Peyer's patch (tissue), 4 donors: Measurements from ENCODE around the gene RSPRY1. TPM values are rescaled to one million over a fixed set of nuclear protein-coding genes. Genes with fewer than 3 reads are reported as not detected.
"Not testable (repeated sequence)": the region's sequence is repeated elsewhere in the genome, so short reads cannot be mapped to it uniquely, and the experiment has no call there.

Source experiments
- DNase-seq, 3 donors: peaks; one replicate each; pipeline ENCODE4 v3.0.0-alpha.2; 2017 to 2019
- H3K27ac ChIP-seq, 4 donors: fragments of 200-600 bp; sonication (generic); one replicate each; pipeline ENCODE4 v1.5.1; 2016 to 2019
- H3K27me3 ChIP-seq, 2 donors: fragments of 200-600 bp; sonication (generic); one replicate each; pipeline ENCODE4 v1.5.1; 2019
- H3K36me3 ChIP-seq, 3 donors: fragments of 200-600 bp; sonication (generic); one replicate each; pipeline ENCODE4 v1.5.1; 2016 to 2019
- H3K4me1 ChIP-seq, 4 donors: fragments of 200-600 bp; sonication (generic); one replicate each; pipeline ENCODE4 v1.5.1; 2016 to 2019
- H3K4me3 ChIP-seq, 4 donors: fragments of 200-600 bp; sonication (generic); 1 replicate in 3 of 4; 2 replicates in 1 of 4; pipeline ENCODE4 v1.5.1; 2016 to 2019; ENCODE audit warnings: mild to moderate bottlenecking in 1 of 4
- H3K9me3 ChIP-seq, 4 donors: fragments of 200-600 bp; sonication (generic); one replicate each; pipeline ENCODE4 v1.5.1; 2016 to 2019; ENCODE audit warnings: mild to moderate bottlenecking in 1 of 4
- CTCF ChIP-seq, 6 experiments: fragments of 450-650 bp in 4 of 6; fragments of 200-600 bp in 2 of 6; sonication (generic) in 1 of 6; IDR thresholded peaks; one replicate each; pipeline ENCODE4 v1.5.1; 2017 to 2019; ENCODE audit warnings: antibody characterized with exemption in 6 of 6, mild to moderate bottlenecking in 3 of 6, moderate library complexity in 1 of 6
- POLR2A ChIP-seq, 2 donors: fragments of 450-650 bp; IDR thresholded peaks; one replicate each; pipeline ENCODE4 v1.5.1; 2017; ENCODE audit warnings: antibody characterized with exemption in 2 of 2, mild to moderate bottlenecking in 2 of 2, moderate library complexity in 2 of 2
- total RNA-seq, 4 donors: library from RNA; depleted of rRNA; stranded (reverse); fragments of >200 nt; gene quantifications; one replicate each; pipeline ENCODE4 v1.1.0, GENCODE V29; 2016

Gene RSPRY1
- total RNA-seq, 4 donors from 2014 or later: 49.0 to 84.7 (median 65.1) TPM

DNA sequence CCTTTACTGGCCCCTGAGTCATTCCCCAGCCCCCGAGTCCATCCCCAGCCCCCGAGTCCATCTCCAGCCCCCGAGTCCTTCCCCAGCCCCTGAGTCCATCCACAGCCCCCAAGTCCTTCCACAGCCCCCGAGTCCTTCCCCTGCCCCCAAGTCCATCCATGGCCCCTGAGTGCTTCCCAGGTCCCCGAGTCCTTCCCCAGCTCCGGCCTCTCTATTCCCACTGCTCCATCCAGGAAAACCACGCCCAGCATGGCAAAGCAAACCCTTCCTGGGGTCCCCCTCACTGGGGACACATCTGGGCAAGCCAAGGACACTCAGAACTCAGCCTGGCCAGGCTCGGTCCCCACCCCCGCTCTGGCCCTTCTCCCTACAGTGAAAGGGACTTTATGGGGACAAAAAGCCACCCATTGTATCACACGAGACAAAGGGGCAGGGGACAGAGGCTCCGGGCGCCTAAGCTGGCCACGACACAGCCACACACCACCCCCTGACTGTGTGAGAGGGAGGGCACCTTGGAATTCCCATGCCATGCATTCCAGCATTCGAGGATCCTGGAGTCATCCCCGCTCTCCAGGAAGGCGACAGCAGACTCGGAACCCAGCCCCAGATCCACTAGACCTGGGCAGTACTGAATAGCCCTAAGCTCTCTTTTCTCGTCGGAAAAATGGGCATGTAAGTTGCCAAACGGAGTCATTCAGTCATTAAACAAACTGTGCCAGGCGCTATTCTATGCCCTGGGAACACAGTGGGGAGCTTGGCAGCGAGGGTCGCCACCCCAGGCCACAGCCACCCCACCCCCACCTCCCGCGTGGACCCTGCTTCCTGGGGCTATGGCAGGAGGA is 84.3 kb downstream of the RSPRY1 start:
- Histone ChIP-seq H3K27me3 (no peaks in the 10 kb centered on the region), H3K9me3 (no peaks in the 10 kb centered on the region), H3K4me1 (peaks cover 0 to 30% (median 11%) of the 10 kb centered on the region in 4 donors), H3K4me3 (no peak overlapping the region), H3K36me3 (no peaks in the 10 kb centered on the region), H3K27ac (peak overlapping the region in 2 of 4 donors; percentile 93 to 96)
- TF ChIP-seq CTCF (IDR thresholded peaks at IDR 0.05): no peak
- no peak for TF ChIP-seq POLR2A (IDR thresholded peaks at IDR 0.05)
- peak in 1 of 3 donors; percentile 41 for DNase-seq

DNA sequence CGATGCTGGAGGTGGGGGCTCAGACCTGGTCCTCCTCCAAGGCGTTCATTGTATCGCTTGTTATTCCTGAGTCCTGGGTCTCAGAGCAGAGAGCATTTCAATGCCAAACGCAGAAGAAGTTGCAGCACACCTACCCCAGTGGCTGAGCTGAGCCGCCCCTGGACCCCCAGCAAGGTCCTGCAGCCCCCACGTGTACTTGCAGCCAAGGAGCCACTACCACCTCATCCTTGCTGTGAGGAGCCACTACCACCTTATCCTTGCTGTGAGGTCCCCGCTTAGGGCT is 84.9 kb downstream of the RSPRY1 start:
- Histone ChIP-seq H3K4me3 (no peak overlapping the region), H3K27me3 (no peaks in the 10 kb centered on the region), H3K9me3 (no peaks in the 10 kb centered on the region), H3K4me1 (peaks cover 0 to 29% (median 10%) of the 10 kb centered on the region in 4 donors), H3K27ac (no peak overlapping the region), H3K36me3 (no peaks in the 10 kb centered on the region)
- TF ChIP-seq POLR2A (IDR thresholded peaks at IDR 0.05) (no peak), CTCF (IDR thresholded peaks at IDR 0.05) (no peak)
- DNase-seq: no peak

GRCh38 chr16:57271867-57272495 is 85.9 kb downstream of the RSPRY1 start:
- Histone ChIP-seq H3K4me1 (peaks cover 0 to 30% (median 7%) of the 10 kb centered on the region in 4 donors), H3K36me3 (no peaks in the 10 kb centered on the region), H3K4me3 (no peak overlapping the region), H3K27me3 (no peaks in the 10 kb centered on the region), H3K27ac (peak overlapping the region in 1 of 4 donors; percentile 51), H3K9me3 (no peaks in the 10 kb centered on the region)
- no peak for TF ChIP-seq CTCF (IDR thresholded peaks at IDR 0.05)
- TF ChIP-seq POLR2A (IDR thresholded peaks at IDR 0.05): no peak
- peak in 1 of 3 donors; percentile 38 for DNase-seq

GRCh38 chr16:57273359-57273758 is 87.2 kb downstream of the RSPRY1 start:
- Histone ChIP-seq H3K4me3 (no peak overlapping the region), H3K9me3 (no peaks in the 10 kb centered on the region), H3K27ac (no peak overlapping the region), H3K27me3 (no peaks in the 10 kb centered on the region), H3K4me1 (peaks cover 0 to 30% (median 3%) of the 10 kb centered on the region in 4 donors), H3K36me3 (no peaks in the 10 kb centered on the region)
- no peak for DNase-seq
- TF ChIP-seq POLR2A (IDR thresholded peaks at IDR 0.05): no peak
- no peak for TF ChIP-seq CTCF (IDR thresholded peaks at IDR 0.05)

- Histone ChIP-seq H3K9me3 (no peaks in the 10 kb centered on the region), H3K27ac (no peak overlapping the region), H3K4me1 (peaks cover 0 to 30% (median 2%) of the 10 kb centered on the region in 4 donors), H3K27me3 (no peaks in the 10 kb centered on the region), H3K4me3 (no peak overlapping the region), H3K36me3 (no peaks in the 10 kb centered on the region)
- TF ChIP-seq POLR2A (IDR thresholded peaks at IDR 0.05): no peak
- TF ChIP-seq CTCF (IDR thresholded peaks at IDR 0.05): no peak
- no peak for DNase-seq
Observed at GRCh38 chr16:57273826-57274225, 87.7 kb downstream of the RSPRY1 start.

DNA sequence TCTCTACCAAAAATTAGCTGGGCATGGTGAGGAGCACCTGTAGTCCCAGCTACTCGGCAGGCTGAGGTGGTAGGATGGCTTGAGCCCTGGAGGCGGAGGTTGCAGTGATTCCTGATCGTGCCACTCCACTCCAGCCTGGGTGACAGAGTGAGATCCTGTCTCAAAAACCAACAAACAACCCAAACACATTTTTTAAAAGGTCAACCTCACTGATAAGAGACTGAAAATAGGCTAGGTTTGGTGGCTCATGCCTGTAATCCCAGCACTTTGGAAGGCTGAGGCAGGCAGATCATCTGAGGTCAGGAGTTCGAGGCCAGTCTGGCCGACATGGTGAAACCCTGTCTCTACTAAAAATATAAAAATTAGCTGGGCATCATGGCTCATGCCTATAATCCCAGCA is 89.8 kb downstream of the RSPRY1 start:
- H3K4me3 ChIP-seq, H3K36me3 ChIP-seq, DNase-seq, H3K27me3 ChIP-seq, H3K9me3 ChIP-seq, H3K27ac ChIP-seq: not testable (repeated sequence)
- peaks cover 0 to 44% (median 0%) of the 10 kb centered on the region in 4 donors for H3K4me1 ChIP-seq
